ENCODE data around the gene CAMKK2. TPM values are rescaled to one million over a fixed set of nuclear protein-coding genes. Genes with fewer than 3 reads are reported as not detected.
"Not testable (repeated sequence)": the region's sequence is repeated elsewhere in the genome, so short reads cannot be mapped to it uniquely, and the experiment has no call there.

The CAMKK2 gene
- total RNA-seq, 1 donor, result 22.8 TPM

DNA sequence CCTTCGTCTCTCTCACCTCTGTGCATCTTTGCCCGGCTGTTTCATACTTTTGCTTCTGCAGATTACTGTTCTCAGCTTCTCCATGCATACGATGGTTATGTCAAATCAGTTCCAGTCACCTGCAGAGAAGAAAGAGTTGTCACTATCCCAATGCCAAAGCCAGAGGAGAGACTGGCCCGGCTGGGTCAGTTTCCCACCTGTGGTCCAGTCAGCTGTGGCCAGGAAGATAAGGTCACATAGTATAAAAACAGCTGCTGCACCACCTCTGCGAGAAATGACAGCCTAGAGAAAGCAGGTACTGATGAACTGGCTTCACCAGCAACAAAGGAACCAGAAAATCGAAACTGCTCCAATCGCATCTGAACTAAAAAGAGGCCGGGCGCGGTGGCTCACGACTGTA, 93.0 kb downstream of the CAMKK2 start:
- Histone ChIP-seq H3K4me3 (ENCODE audit: insufficient read depth, low read length) (no peak overlapping the region), H3K9me3 (ENCODE audit: low read depth, low read length) (no peaks in the 10 kb centered on the region), H3K79me2 (ENCODE audit: insufficient read depth, low read length) (no peaks in the 10 kb centered on the region), H3K4me1 (ENCODE audit: insufficient read depth, low read length) (no peaks in the 10 kb centered on the region), H2AFZ (ENCODE audit: low read length) (no peak overlapping the region), H3K27ac (ENCODE audit: low read depth, low read length) (no peak overlapping the region), H4K20me1 (ENCODE audit: insufficient read depth, low read length) (no peaks in the 10 kb centered on the region), H3K4me2 (ENCODE audit: insufficient read depth, low read length) (no peak overlapping the region), H3K36me3 (ENCODE audit: insufficient read depth, low read length) (no peaks in the 10 kb centered on the region), H3K27me3 (ENCODE audit: insufficient read depth, low read length) (no peaks in the 10 kb centered on the region)
- TF ChIP-seq, protein P1, sequence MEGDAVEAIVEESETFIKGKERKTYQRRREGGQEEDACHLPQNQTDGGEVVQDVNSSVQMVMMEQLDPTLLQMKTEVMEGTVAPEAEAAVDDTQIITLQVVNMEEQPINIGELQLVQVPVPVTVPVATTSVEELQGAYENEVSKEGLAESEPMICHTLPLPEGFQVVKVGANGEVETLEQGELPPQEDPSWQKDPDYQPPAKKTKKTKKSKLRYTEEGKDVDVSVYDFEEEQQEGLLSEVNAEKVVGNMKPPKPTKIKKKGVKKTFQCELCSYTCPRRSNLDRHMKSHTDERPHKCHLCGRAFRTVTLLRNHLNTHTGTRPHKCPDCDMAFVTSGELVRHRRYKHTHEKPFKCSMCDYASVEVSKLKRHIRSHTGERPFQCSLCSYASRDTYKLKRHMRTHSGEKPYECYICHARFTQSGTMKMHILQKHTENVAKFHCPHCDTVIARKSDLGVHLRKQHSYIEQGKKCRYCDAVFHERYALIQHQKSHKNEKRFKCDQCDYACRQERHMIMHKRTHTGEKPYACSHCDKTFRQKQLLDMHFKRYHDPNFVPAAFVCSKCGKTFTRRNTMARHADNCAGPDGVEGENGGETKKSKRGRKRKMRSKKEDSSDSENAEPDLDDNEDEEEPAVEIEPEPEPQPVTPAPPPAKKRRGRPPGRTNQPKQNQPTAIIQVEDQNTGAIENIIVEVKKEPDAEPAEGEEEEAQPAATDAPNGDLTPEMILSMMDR (IDR thresholded peaks at IDR 0.05; ENCODE audit: extremely low read depth, low read depth, low read length), result no peak
- DNase-seq (ENCODE audit: insufficient read length, low spot score, missing footprints), result no peak

DNA sequence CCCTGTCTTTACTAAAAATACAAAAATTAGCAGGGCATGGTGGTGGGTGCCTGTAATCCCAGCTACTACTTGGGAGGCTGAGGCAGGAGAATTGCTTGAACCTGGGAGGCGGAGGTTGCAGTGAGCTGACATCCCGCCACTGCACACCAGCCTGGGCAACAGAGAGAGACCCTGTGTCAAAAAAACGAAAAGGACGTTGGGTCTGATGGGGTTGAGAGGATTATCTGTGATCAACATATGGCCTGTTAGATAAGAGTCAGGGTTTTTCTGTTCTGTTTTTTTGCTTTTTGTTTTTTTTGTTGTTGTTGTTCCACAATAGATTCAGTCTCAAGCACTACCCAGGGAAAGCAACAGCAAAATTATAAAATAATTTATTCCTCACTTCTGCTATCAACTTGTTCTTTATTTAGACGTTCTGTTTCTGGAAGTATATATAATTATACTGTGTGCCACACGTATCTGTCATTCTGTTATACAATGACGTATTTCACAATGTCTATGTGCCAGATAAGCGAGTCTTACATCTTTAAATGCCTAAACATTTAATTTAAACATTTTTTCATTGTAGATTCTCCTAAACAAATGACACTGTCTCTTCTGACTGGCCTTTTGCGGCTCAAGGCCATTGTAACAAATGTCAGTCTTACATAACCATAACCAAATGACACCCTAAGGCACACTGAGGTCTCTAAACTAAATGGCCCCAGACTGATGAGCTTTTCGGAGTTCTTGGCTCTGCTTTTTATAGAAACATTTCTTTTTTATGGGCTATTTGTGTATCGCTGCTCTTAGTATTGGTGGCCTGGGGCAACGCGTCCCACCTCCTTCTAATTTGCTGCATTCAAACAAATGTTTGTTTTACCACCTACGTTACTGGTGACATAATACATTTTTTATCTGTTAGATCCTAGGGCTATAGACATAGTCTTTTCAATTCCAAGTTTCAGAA, 93.8 kb downstream of the CAMKK2 start:
- Histone ChIP-seq H3K4me3 (ENCODE audit: insufficient read depth, low read length) (no peak overlapping the region), H3K79me2 (ENCODE audit: insufficient read depth, low read length) (no peaks in the 10 kb centered on the region), H4K20me1 (ENCODE audit: insufficient read depth, low read length) (no peaks in the 10 kb centered on the region), H3K9me3 (ENCODE audit: low read depth, low read length) (no peaks in the 10 kb centered on the region), H3K4me2 (ENCODE audit: insufficient read depth, low read length) (no peak overlapping the region), H3K36me3 (ENCODE audit: insufficient read depth, low read length) (no peaks in the 10 kb centered on the region), H3K27ac (ENCODE audit: low read depth, low read length) (no peak overlapping the region), H3K27me3 (ENCODE audit: insufficient read depth, low read length) (no peaks in the 10 kb centered on the region), H3K4me1 (ENCODE audit: insufficient read depth, low read length) (no peaks in the 10 kb centered on the region), H2AFZ (ENCODE audit: low read length) (no peak overlapping the region)
- TF ChIP-seq, protein P1 (IDR thresholded peaks at IDR 0.05; ENCODE audit: extremely low read depth, low read depth, low read length), result no peak
- DNase-seq (ENCODE audit: insufficient read length, low spot score, missing footprints), result no peak

DNA sequence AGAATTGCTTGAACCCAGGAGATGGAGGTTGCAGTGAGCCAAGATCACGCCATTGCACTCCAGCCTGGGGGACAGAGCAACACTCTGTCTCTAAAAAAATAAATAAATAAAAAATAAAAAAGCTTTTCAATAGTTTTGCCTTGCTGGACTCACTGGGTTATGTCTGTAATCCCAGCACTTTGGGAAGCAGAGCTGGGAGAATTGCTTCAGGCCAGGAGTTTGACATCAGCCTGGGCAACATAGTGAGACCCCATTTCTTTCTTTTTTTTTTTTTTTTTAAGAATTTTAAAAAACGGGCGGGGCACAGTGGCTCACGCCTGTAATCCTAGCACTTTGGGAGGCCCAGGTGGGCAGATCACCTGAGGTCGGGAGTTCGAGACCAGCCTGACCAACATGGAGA, 95.4 kb downstream of the CAMKK2 start:
- H3K27ac ChIP-seq (ENCODE audit: low read depth, low read length); DNase-seq (ENCODE audit: insufficient read length, low spot score, missing footprints); H3K9me3 ChIP-seq (ENCODE audit: low read depth, low read length); H3K4me2 ChIP-seq (ENCODE audit: insufficient read depth, low read length); H3K36me3 ChIP-seq (ENCODE audit: insufficient read depth, low read length); H4K20me1 ChIP-seq (ENCODE audit: insufficient read depth, low read length); H3K4me3 ChIP-seq (ENCODE audit: insufficient read depth, low read length); H3K4me1 ChIP-seq (ENCODE audit: insufficient read depth, low read length); H3K27me3 ChIP-seq (ENCODE audit: insufficient read depth, low read length); H2AFZ ChIP-seq (ENCODE audit: low read length); H3K79me2 ChIP-seq (ENCODE audit: insufficient read depth, low read length): not testable (repeated sequence)

DNA sequence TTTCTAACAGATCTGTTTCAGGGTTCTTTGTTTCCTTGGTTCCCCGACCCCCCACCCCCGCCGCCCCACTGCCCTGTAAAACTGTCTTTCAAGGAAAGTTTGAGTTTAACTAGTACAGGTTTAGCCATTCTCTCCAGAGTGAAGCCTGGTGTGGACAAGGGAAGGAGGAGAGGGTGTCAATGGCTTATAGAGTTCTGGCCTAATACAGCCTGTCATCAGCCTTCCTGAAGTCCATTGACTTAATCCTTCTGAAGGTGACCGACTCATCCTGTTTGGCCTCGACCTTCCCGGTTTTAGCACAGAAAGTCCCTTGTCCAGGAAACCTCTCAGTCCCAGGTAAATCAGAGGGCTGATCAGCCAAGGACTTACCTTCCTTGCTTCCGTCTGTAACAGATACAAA, 97.6 kb downstream of the CAMKK2 start:
- no peak overlapping the region for H3K4me3 ChIP-seq (ENCODE audit: insufficient read depth, low read length)
- TF ChIP-seq, protein P1 (IDR thresholded peaks at IDR 0.05; ENCODE audit: extremely low read depth, low read depth, low read length), result no peak
- H3K4me1 ChIP-seq (ENCODE audit: insufficient read depth, low read length), result no peaks in the 10 kb centered on the region
- no peak for DNase-seq (ENCODE audit: insufficient read length, low spot score, missing footprints)
- H3K4me2 ChIP-seq (ENCODE audit: insufficient read depth, low read length), result no peak overlapping the region
- no peak overlapping the region for H2AFZ ChIP-seq (ENCODE audit: low read length)
- no peaks in the 10 kb centered on the region for H3K9me3 ChIP-seq (ENCODE audit: low read depth, low read length)
- no peaks in the 10 kb centered on the region for H3K79me2 ChIP-seq (ENCODE audit: insufficient read depth, low read length)
- H4K20me1 ChIP-seq (ENCODE audit: insufficient read depth, low read length), result no peaks in the 10 kb centered on the region
- H3K27ac ChIP-seq (ENCODE audit: low read depth, low read length), result no peak overlapping the region
- no peaks in the 10 kb centered on the region for H3K27me3 ChIP-seq (ENCODE audit: insufficient read depth, low read length)
- H3K36me3 ChIP-seq (ENCODE audit: insufficient read depth, low read length), result no peaks in the 10 kb centered on the region
